Posterior vena cava (tissue), 2 donors: ENCODE data around the gene ASIC5. TPM values are rescaled to one million over a fixed set of nuclear protein-coding genes. Genes with fewer than 3 reads are reported as not detected.

Experiments used
- DNase-seq: peaks from one replicate; pipeline ENCODE4 v3.0.0-alpha.2; 2020; ENCODE audit warnings: low spot score
- intact Hi-C, 2 donors: fragments of 100-400 bp; cut with DNase I; formaldehyde crosslinking; loops; one replicate each; pipeline versions ENCODE4 v1.14.1 to v1.14.2; 2022 to 2023
- total RNA-seq, 2 donors: library from RNA; stranded (reverse); fragmentation: NEBNext Ultra II Directional; extraction: Animal tissue kit (Norgen Biotek cat#: 25700); gene quantifications; one replicate each; pipeline ENCODE4 v1.2.1, GENCODE V29; 2021
- donor health status: DM: yes; HTN: yes; CAD: no.
- donor health status: DM: yes; HTN: yes; CAD: no.

Gene ASIC5
- total RNA-seq, 2 donors from 2014 or later, result not detected

DNA sequence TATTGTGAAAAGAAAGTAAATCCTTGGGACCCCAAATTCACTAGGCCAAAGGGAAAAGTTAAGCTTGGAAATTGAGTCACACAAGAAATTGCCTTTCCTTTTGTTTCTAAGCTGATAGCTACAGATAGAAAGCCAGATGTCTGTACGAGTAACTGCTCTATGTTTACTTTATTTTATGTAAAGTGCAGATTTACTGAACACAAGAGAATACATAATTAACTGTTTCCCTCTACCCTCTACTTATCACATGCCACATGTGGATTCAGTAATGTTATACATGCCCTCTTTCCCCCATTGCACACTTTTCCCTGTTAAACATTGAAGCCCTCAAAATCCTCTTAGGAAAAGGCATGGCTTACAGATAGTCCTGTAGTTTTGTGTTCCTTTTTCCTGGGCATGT lies 21.0 kb upstream of the ASIC5 start:
- no peak for DNase-seq
- intact Hi-C loops, result no loop called here

- intact Hi-C loops, result no loop called here
These were observed 19.6 kb upstream of the ASIC5 start for GRCh38 chr4:155885666-155886065.

GRCh38 chr4:155883895-155884294 lies 17.8 kb upstream of the ASIC5 start:
- no peak for DNase-seq
- intact Hi-C loops, result no loop called here

More at GRCh38 chr4:155885666-155886065, 19.6 kb upstream of the ASIC5 start:
- DNase-seq, result no peak

DNA sequence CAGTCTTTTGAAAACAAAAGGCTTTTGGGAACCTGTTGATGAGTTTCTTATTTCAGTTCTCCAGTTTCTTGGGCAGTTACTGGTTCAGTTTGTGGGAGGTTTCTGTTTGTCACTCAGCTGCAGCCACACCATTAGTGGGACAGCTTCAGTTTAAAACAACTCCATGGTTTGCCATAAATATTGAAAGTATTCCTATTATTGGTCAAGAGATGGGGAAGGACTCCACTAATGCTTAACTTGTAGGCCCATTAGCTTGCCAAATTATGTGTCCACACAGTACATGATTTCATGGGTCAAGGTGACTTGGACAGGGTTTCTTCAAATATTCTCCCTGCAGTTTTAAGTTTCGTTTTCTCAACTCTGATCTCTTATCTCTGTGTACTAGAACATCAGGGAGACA lies 15.5 kb upstream of the ASIC5 start:
- no peak for DNase-seq
- intact Hi-C loops, result no loop called here

DNA sequence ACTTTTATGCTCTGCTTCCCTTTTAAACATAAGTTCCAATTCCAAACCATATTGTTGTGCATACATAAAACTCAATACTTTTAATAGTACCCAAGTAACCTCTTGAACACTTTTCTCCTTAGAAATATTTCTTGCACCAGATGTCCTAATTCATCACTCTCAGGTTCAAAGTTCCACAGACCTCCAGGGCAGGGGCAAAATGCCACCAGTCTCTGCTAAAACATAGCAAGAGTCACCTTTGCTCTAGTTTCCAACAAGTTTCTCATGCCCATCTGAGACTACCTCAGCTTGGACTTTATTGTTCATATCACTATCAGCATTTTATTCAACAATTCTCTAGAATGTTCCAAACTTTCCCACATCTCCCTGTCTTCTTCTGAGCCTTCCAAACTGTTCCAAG lies 13.7 kb upstream of the ASIC5 start:
- no peak for DNase-seq
- intact Hi-C loops, result no loop called here

DNA sequence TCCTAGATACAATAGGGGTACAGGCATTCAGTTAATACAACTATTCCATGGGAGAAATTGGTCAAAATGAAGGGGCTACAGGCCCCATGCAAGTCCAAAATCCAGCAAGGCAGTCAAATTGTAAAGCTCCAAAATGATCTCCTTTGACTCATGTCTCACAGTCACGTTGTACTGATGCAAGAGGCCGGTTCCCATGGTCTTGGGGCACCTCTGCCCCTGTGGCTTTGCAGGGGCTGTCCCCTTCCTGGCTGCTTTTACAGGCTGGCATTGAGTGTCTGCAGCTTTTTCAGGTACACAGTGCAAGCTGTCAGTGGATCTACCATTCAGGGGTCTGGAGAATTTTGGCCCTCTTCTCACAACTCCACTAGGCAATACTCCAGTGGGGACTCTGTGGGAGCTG lies 12.5 kb upstream of the ASIC5 start:
- DNase-seq, result no peak
- intact Hi-C loops, result no loop called here

- intact Hi-C loops, result no loop called here
- DNase-seq, result no peak
These were observed 11.9 kb upstream of the ASIC5 start for GRCh38 chr4:155877971-155878370.

DNA sequence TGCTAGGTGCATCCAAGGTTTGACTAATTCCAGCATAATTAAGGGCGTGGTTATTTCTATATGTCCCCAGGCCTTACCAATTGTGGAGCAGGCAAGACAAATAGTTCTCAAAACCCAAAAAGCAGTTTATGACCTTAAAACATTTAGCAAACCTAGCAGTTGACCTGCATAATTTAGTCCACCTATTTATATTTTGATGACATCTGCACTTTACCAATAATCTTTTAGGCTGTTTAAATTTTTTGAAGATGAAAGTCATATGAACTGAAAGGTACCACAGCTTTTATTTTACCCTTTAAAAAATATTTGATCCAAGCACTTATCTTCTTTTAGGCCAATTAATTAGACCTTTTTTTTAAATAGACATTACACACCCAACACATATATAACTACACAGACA lies 9.8 kb upstream of the ASIC5 start:
- no peak for DNase-seq
- intact Hi-C loops, result no loop called here

GRCh38 chr4:155855897-155856296 lies 10.2 kb downstream of the ASIC5 start:
- intact Hi-C loops, result loop anchor here in 1 of 2 donors (10.0 kb wide), 1 partner anchor 1859 kb away; no protein-coding TSS in a partner anchor
- DNase-seq, result no peak

DNA sequence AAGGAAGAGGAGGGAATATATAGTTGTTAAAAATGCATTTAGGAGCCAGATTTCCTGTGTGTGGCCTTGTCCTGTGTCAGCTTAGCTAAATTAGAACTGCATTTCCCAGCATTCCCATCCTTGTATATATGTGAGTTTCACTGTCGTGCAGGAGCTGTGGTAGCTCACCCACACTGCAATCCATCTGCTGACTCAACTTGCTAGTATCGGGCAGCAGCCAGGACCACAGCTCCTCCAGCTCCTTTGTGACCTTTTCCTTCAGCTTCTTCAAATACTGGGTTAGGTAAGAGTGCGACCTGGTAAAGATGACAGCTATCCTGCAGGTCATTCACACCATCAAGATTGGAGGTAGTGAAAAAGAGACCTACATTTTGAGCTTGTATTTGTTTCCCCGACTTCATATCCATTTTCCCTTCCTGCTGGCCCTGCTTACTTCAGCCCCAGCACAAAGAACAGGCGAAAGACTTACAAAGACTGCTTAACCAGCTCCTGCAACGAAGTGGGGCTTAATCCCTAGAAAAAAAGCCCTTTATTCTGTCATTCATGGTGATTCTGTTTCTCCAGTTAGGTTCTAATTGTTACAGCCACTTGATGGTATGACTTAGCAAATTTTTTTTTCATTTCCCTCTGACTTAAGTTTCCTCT lies 11.4 kb downstream of the ASIC5 start:
- intact Hi-C loops, result loop anchor here in 1 of 2 donors (10.0 kb wide), 1 partner anchor 1860 kb away; no protein-coding TSS in a partner anchor

GRCh38 chr4:155853189-155853588 lies 12.9 kb downstream of the ASIC5 start:
- intact Hi-C loops, result loop anchor here in 1 of 2 donors (10.0 kb wide), 1 partner anchor 1862 kb away; no protein-coding TSS in a partner anchor
- DNase-seq, result no peak

More for the DNA sequence above, 11.4 kb downstream of the ASIC5 start:
- DNase-seq, result no peak

GRCh38 chr4:155849042-155849441 lies 17.0 kb downstream of the ASIC5 start:
- intact Hi-C loops, result no loop called here
- no peak for DNase-seq

DNA sequence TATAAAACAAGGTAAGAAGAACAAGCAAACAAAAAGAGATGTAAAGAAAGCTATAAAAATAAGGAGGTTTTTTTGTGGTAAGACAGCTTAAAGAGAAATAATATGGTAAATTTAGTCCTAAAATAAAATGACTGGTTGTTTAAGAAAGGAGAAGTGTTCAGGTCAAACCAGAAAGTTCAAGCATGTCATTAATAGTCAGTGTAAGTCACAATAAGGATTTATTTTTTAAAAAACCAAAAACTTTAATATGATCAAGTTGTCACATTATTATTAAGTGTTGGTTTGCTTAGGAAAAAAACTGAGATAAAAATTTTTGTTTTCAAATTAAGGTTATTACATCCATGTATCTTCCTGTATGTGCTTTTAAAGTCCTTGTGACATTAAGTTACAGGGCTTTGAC lies 19.1 kb downstream of the ASIC5 start:
- DNase-seq, result no peak
- intact Hi-C loops, result no loop called here

DNA sequence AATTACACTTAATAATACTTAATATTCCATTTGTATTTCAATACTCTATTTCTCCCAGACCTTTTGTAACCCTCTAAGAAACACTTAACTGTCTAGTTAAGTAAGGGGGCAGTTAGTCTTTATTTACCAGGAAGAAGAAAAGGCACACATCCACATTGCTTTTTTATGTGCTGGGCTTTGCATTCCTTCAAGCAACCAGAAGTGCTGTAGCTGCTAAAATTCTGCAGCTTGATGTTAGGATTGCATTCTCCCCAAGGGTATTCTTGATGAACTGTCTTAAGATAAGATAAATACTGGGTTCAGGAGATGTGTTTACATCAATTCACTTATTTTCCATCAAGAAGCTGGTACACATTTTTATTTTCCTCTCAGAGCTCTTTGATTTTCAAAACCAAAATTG lies 24.0 kb downstream of the ASIC5 start:
- intact Hi-C loops, result no loop called here
- no peak for DNase-seq

GRCh38 chr4:155837203-155837796 lies 28.8 kb downstream of the ASIC5 start:
- intact Hi-C loops, result loop anchor here in 1 of 2 donors (5.0 kb wide), 1 partner anchor 1645 kb away; no protein-coding TSS in a partner anchor
- no peak for DNase-seq

- intact Hi-C loops, result no loop called here
- DNase-seq, result no peak
These were observed 33.4 kb downstream of the ASIC5 start for GRCh38 chr4:155832664-155833063.

DNA sequence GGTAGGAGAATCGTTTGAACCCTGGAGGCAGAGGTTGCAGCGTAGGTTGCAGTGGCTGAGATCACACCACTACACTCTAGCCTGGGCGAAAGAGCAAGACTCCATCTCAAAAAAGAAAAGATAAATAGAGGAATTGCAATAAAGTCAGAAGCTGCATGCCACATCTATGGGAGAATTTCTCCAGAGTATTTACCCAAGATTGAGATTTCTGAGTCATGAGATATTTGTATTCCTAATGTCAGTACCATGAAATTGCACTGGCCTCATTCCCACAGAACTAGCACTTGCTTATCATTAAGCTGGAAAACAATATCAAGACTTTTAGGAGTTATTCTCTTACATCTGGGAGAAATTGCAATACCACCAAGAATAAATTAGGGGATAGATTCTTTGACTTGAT lies 37.4 kb downstream of the ASIC5 start:
- no peak for DNase-seq
- intact Hi-C loops, result no loop called here

- intact Hi-C loops, result loop anchor here in 1 of 2 donors (5.0 kb wide), 1 partner anchor 285 kb away; no protein-coding TSS in a partner anchor
- DNase-seq, result no peak
These were observed 43.5 kb downstream of the ASIC5 start for GRCh38 chr4:155822572-155822971.

DNA sequence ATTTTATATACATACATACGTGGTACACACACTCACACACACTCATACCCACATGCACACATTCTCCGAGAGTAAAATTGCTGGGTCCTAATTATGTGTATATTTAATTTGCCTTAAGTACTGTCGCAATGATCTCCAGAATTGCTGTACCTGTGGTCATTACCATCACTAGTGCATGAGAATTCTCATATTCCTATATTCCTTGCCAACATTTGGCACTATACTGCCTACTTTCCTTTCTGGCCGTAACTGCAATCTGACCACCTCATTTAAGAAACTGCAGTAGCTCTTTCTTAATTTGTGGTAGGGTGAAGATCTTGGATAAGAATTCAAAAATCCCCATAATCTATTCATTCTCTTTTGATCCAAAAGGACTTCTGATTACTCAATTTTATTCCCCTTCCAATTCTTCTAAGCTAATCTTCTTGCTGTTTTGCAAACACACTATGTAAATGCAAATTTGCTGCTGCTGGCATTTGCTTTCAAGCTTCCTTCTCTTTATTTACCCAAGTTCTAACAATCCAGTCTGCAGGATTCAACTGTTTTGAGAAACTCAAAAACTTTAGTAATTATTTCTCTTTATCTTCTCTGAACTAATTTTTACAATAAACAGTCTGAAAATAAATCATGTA lies 45.1 kb downstream of the ASIC5 start:
- DNase-seq, result no peak
- intact Hi-C loops, result loop anchor here in 1 of 2 donors (5.0 kb wide), 1 partner anchor 286 kb away; no protein-coding TSS in a partner anchor

GRCh38 chr4:155819066-155819465 lies 47.0 kb downstream of the ASIC5 start:
- intact Hi-C loops, result no loop called here
- DNase-seq, result no peak
